Frontal cortex (tissue), 4 donors: Measurements from ENCODE around the gene PFKL. TPM values are rescaled to one million over a fixed set of nuclear protein-coding genes. Genes with fewer than 3 reads are reported as not detected.

Source experiments
- DNase-seq, 2 donors: peaks; one replicate each; pipeline ENCODE4 v3.0.0; 2012; ENCODE audit warnings: low spot score in 2 of 2
- FAIRE-seq: peaks from 2 replicates; lab custom pipeline; 2012; peaks lifted over from hg19 to GRCh38; lab: Jason Lieb, UNC
- total RNA-seq: library from RNA; depleted of rRNA; stranded (reverse); fragments of >200 nt; gene quantifications from one replicate; pipeline ENCODE4 v1.2.3, GENCODE V29; 2014
- donor health status: control.
- donor health status: control.
- donor health status: control.

PFKL gene
- total RNA-seq, 1 donor from 2014 or later: 111 TPM

- no peak for DNase-seq
- FAIRE-seq: no peak
These were observed 24.4 kb downstream of the PFKL start for GRCh38 chr21:44324106-44324853.

GRCh38 chr21:44324854-44325107 lies 24.9 kb downstream of the PFKL start:
- FAIRE-seq: no peak
- DNase-seq: no peak

DNA sequence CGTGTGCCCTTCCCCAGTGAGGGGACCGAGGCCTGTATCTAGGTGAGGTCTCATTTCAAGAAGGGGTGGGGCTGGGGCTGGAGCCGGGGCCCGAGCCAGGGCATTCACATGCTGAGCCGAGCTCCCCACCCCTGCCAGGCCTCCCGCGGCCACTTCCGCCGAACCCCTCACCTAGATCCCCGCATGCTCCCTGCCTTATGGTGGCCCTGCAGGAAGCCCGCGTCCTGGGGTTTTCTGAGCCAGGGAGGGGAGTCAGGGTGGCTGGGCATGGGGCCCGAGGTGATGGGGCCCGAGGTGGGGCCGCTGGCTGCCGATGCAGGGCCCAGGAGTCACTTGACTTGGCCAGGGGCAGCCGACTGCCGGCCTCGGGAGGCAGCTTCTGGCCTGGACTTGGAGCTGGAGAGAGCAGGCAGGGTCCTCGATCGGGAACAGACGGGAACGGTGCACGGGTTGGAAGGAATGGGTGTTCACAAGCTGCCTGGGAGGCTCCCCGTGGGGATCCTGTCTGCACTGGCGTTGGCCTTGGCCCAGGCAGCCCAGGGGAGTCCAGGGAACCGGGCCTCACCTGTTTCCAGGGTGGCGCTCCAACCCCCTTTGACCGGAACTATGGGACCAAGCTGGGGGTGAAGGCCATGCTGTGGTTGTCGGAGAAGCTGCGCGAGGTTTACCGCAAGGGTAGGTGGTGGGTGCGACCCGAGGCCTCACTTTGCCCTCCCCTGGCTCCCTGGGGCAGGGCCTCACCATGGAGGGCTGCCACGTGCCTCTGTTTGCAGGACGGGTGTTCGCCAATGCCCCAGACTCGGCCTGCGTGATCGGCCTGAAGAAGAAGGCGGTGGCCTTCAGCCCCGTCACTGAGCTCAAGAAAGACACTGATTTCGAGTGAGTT lies 25.8 kb downstream of the PFKL start:
- no peak for FAIRE-seq

GRCh38 chr21:44326272-44326647 lies 26.4 kb downstream of the PFKL start:
- DNase-seq (no peak), FAIRE-seq (no peak)

More for the DNA sequence above, 25.8 kb downstream of the PFKL start:
- no peak for DNase-seq

- FAIRE-seq (no peak), DNase-seq (peak in 1 of 2 donors; percentile 68)
These were observed 27.1 kb downstream of the PFKL start for GRCh38 chr21:44326716-44327602.

GRCh38 chr21:44327603-44327974 lies 27.7 kb downstream of the PFKL start:
- DNase-seq (no peak), FAIRE-seq (no peak)

DNA sequence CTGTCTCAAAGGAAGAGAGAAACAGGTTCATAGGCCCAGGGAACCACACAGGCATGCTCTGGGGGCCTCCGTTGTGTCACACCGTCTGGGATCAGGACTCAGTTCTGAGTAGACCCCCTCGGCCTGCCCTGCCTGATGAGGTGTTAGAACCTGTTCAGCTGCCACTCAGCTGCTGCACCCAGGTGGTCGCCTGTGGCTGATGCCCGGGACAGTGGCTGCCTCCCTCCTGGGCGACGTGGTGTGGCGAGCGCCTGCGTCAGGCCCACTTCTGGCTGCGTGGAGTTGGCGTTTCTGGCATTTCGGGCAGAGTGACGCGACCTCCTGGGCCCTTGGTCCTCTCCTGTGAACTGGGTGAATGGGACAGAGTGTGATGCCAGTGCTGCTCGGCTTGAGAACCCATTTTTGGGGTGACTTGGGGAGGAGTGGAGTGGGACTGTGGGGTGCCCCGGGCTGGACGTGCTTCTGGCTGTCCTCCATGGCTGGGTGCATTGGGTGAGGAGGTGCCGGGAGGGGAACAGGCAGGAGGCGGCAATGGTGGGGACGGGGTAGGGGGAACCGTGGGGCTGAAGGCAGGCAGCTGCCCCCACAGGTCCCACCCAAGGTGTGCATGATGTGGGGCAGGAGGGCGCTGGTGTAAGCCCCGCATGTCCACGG lies 28.5 kb downstream of the PFKL start:
- FAIRE-seq: no peak

GRCh38 chr21:44329086-44329889 lies 29.4 kb downstream of the PFKL start:
- DNase-seq (no peak), FAIRE-seq (no peak)

More for the DNA sequence above, 28.5 kb downstream of the PFKL start:
- no peak for DNase-seq

- no peak for FAIRE-seq
- DNase-seq: no peak
These were observed 30.3 kb downstream of the PFKL start for GRCh38 chr21:44329971-44330681.

GRCh38 chr21:44330698-44331097 lies 30.8 kb downstream of the PFKL start:
- no peak for DNase-seq
- FAIRE-seq: no peak

DNA sequence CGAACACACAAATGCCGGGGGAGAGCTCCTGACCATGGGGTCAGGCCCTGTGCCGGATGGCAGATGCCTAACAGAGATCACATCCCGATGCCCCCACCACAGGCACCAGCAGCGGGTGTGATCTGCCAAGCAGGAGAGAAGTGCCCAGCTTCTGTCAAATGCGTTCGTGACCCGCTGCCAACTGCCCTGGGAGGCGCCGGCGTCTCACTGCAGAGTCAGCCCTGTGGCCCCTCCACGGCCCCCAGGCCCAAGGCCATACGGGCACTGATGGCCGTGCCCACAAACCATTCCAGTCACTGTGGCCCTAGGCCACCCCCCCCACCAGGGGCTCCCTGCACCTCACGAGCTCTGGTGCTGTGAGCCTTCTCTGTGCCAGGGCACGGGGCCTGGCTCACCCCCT lies 31.4 kb downstream of the PFKL start:
- no peak for DNase-seq
- no peak for FAIRE-seq

DNA sequence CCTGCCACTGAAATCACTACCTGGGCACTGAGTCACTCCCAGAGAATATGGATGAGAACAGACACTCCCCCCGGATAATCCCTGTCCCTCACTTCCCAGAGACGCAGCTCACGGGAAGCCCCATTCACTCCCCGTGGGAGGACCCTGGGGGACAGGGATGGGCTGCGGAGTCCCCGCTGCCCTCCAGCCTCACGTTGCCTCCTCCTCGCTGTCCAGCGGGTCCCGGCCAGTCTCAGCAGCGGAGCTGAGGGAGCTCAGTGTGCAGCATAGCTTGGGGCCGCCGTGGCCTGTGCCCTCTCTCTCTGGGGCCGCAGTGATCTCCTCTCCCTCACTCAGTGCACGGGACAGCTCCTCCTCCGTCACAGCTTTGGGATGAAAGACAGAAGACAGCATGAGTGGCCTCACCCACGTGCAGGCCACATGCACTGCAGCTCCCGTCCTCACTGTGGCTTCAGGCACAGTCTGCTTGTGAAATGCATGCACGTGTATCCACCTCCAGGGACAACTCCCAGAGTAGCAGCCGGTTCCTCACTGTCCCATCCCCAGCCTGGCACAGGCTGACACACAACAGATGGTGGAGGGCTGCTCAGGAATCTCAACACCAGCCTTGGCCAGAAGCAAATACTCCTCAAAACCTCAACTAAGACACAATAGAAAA lies 31.9 kb downstream of the PFKL start:
- DNase-seq (no peak), FAIRE-seq (no peak)

DNA sequence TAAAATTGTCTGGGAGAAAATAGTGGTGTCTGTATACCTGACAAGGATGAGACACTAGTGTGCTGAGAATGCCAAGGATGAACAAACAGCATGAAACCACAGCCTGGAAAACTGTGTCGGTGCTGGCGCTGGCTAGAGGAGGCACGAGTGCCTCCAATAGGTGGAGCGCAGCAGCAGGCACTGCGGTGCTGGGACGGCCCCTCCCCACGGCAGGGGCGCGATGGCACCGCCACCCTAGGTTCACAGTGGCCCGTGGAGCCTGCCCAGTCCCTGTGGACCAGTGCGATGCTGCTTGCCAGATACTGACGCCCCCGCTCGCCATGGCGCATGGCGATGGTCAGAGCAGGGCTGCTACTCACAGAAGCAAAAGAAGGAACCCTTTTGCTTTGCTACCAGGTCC lies 32.5 kb downstream of the PFKL start:
- no peak for DNase-seq

GRCh38 chr21:44332965-44333364 lies 33.1 kb downstream of the PFKL start:
- DNase-seq: no peak
- no peak for FAIRE-seq

More for the DNA sequence above, 32.5 kb downstream of the PFKL start:
- FAIRE-seq: no peak

- DNase-seq: no peak
- no peak for FAIRE-seq
These were observed 33.9 kb downstream of the PFKL start for GRCh38 chr21:44333509-44334328.

DNA sequence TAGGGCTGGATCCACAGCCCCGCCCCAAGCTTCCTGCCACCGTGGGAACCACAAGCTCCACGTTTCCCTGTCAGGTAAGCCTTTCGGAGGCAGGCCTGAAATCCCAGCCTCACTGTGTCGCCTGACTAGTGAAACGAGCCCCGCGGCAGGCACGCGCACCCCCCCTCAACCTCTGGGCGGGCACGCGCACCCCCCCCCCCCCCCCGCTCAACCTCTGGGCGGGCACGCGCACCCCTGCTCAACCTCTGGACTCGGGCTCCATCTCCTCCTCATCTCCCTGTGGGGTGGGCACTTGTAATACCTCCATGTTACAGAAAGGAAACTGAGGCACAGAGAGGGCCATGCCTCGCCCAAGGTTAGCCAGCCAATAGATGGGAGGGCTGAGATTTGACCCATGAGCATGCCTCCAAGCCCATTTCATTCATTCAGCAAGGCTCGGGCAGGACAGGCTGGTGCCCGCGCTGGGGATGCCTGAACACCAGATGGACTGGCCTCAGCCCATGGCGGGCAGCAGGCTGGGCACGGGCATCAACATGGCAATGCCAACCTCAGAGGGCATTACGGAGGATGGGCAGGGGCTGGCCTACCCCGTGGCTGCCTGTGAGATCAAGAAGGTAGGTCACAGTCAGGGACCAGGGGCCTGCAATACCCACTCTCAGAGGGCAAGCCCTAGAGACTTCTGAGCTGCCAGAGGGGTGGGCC lies 34.6 kb downstream of the PFKL start:
- DNase-seq: no peak
- FAIRE-seq: no peak
